Left renal cortex interstitium (tissue), 4 donors: ENCODE results near the gene DPP6. TPM values are rescaled to one million over a fixed set of nuclear protein-coding genes. Genes with fewer than 3 reads are reported as not detected.
"Not testable (repeated sequence)": the region's sequence is repeated elsewhere in the genome, so short reads cannot be mapped to it uniquely, and the experiment has no call there.

Source experiments
- DNase-seq, 4 donors: peaks; one replicate each; pipeline ENCODE4 v3.0.0-alpha.2; 2013; ENCODE audit warnings: low read depth in 4 of 4, low spot score in 2 of 4, missing footprints in 1 of 4
- polyA plus RNA-seq, 4 donors: library from polyadenylated mRNA; unstranded; fragments of 120-200 nt; gene quantifications; one replicate each; pipeline ENCODE4 v1.2.1, GENCODE V29; 2013; ENCODE audit not compliant: insufficient read length in 4 of 4

The DPP6 gene
- polyA plus RNA-seq, 4 donors: 44.0 to 60.4 (median 52.3) TPM

GRCh38 chr7:154934353-154934952 lies 882.3 kb downstream of the DPP6 start:
- not testable (repeated sequence) for DNase-seq

GRCh38 chr7:154937837-154938236 lies 885.6 kb downstream of the DPP6 start:
- DNase-seq: no peak

- no peak for DNase-seq
These were observed 890.5 kb downstream of the DPP6 start for GRCh38 chr7:154942691-154943090.
